Activated CD8-positive, alpha-beta memory T cell treated with anti-CD3 and anti-CD28 coated beads, Interleukin-2, amount 50 U/mL, for 4 hours (primary cell): ENCODE data around the gene TBC1D2.
"Not testable (repeated sequence)": the region's sequence is repeated elsewhere in the genome, so short reads cannot be mapped to it uniquely, and the experiment has no call there.

Experiments
- DNase-seq: peaks from one replicate; pipeline ENCODE4 v3.0.0-alpha.2; 2020

Gene TBC1D2, protein sequence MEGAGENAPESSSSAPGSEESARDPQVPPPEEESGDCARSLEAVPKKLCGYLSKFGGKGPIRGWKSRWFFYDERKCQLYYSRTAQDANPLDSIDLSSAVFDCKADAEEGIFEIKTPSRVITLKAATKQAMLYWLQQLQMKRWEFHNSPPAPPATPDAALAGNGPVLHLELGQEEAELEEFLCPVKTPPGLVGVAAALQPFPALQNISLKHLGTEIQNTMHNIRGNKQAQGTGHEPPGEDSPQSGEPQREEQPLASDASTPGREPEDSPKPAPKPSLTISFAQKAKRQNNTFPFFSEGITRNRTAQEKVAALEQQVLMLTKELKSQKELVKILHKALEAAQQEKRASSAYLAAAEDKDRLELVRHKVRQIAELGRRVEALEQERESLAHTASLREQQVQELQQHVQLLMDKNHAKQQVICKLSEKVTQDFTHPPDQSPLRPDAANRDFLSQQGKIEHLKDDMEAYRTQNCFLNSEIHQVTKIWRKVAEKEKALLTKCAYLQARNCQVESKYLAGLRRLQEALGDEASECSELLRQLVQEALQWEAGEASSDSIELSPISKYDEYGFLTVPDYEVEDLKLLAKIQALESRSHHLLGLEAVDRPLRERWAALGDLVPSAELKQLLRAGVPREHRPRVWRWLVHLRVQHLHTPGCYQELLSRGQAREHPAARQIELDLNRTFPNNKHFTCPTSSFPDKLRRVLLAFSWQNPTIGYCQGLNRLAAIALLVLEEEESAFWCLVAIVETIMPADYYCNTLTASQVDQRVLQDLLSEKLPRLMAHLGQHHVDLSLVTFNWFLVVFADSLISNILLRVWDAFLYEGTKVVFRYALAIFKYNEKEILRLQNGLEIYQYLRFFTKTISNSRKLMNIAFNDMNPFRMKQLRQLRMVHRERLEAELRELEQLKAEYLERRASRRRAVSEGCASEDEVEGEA

GRCh38 chr9:98255578-98256296 is at the start of gene TBC1D2:
TSS of gene TBC1D2 (minus strand) at chr9:98255649. CDS start at chr9:98255541, 108 bp downstream.
- peak; percentile 99 for DNase-seq

GRCh38 chr9:98304381-98304780 is 48.9 kb upstream of the TBC1D2 start:
- no peak for DNase-seq

- DNase-seq, result no peak
Measured at GRCh38 chr9:98303633-98304125, 48.2 kb upstream of the TBC1D2 start.

DNA sequence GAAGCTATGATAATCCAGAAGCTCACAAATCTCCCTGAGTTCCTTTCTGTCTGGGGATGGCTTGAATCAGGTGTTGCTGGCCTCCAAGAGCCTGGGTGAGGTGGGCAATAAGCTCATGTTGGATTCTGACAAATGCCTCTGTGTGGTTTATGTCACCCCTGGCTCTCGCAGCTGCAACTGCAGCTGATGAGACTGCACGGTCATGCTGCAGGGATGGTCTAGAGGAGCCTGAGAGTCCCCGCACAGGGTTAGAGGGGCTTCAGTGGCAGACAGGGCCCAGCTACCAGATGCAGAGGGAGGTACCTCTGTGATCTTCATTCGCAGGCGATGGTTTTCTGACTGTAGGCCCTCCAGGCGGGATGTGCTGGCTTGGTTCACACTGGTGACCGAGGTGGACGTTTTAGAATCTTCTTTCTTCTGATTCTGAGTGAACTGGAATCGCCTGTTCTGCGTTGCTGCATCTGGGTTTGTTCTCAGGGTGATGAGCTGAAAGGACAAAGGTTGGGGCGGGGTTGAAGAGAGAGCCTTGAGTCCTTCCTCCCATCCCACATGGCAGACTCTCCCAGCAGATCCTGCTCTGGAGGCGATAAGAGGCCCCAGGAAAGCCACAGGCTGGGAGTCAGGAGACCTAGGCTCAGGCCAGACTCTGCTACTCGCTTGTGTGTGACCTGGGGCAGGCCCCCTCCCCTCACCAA is 47.6 kb upstream of the TBC1D2 start:
- DNase-seq, result no peak

DNA sequence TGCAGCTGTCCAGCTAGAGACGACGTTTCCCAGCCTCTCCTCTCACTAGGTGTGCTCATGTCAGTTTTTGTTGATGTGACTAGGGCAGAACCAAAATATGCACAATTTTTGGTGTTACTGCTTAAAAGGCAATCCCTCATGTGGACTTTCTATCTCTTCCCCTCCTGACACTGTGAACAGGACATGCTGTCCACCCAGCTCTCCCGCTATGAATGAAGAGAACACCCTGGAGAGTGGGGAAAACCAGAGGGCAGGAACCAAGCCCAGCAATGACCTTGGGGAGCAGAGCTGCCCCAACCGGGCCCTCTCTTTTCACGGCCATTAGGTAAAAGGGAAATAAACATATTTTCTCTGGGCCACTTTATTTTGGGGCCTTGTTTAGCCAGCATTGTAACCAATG is 46.7 kb upstream of the TBC1D2 start:
- DNase-seq, result no peak

GRCh38 chr9:98300611-98301010 is 45.2 kb upstream of the TBC1D2 start:
- DNase-seq, result no peak

DNA sequence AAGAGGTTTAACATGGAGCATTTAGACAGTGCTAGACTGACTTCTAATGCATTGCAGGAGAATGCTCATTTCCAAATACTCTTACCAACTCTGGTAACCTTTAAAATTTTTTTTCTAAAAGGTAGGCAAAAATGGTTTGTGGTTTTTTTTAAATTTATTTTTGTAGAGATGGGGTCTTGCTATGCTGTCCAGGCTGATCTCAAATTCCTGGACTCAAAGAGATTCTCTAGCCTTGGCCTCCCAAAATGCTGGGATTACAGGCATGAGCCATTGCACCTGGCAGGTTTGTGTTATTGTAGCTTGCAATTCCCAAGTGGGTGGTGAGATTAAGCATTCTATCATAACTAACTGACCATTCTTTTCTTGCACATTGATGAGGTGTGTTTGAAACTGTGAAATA is 43.0 kb upstream of the TBC1D2 start:
- no peak for DNase-seq

- DNase-seq, result no peak
Measured at GRCh38 chr9:98295824-98296223, 40.4 kb upstream of the TBC1D2 start.

DNA sequence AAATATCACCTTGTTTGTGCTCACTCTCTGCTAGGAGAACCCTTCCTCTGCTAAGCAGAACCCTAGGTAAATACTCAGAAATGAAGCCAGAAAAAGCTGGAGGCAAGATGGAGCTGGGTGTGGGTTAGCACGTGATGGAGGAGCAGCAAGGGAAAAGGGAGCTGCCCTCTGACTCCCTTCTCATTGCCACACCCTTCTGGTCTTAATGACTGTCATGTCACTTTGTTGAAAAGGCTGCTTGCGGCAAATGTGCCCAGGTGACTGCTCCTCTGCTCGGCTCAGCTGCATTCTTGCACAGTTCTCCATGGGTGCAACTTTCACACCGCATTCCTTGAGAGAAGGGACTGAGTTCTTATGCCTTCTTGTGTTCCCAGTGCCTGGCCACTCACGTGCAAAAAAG is 36.4 kb upstream of the TBC1D2 start:
- DNase-seq, result no peak

- no peak for DNase-seq
Measured at GRCh38 chr9:98290411-98290810, 35.0 kb upstream of the TBC1D2 start.

- DNase-seq, result no peak
Measured at GRCh38 chr9:98289614-98290201, 34.3 kb upstream of the TBC1D2 start.

GRCh38 chr9:98288881-98289280 is 33.4 kb upstream of the TBC1D2 start:
- DNase-seq, result no peak

DNA sequence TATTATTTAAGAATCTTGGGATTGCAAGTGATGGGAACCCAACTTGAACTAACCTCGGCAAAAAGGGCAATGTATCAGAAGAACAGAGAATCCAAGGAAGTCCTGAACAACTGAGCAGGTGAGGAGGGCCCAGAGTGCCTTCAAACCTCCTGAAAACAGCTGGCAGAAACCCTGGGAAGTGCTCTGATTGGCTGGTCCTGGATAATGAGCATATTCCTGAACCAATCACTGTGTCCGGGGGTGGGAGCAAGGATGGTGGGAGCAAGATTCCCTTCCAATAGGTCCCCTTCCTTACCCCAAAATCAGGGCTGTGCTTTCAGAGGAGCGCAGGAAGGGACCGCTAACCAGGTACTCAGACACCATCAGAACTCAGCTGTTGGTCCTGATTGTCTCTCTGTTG is 31.9 kb upstream of the TBC1D2 start:
- DNase-seq, result no peak

GRCh38 chr9:98285446-98285845 is 30.0 kb upstream of the TBC1D2 start:
- DNase-seq, result no peak

DNA sequence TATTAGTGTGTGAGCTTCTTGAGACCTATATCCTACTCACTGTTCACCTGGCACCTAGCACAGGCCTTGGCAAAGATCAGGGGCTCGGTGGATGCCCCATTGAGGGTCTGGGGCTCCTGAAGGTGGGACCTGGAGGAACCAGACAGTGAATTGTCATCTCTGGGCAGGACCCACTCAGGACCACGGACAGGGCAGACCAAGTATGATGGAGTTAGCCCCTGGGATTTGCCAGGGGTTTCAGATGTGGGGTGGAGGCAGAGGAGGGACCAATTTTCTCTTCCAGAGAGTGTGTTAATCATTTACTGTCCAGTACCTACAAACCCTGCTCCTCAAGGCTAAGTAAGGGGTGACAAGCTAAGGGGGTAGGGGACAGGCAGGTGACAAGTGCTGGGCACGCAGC is 29.3 kb upstream of the TBC1D2 start:
- DNase-seq, result no peak

DNA sequence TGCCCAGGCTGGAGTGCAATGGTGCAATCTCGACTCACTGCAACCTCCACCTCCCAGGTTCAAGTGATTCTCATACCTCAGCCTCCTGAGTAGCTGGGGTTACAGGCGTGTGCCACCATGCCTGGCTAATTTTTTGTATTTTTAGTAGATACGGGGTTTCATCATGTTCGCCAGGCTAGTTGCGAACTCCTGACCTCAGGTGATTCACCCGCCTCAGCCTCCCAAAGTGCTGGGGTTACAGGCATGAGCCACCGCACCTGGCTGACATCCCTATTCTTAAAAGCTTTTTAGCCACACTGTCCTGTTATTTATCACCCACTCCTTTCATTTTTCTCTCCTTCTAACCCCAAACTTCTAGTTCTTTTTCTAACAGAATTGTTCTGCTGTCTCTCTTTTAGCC is 27.7 kb upstream of the TBC1D2 start:
- DNase-seq, result not testable (repeated sequence)

DNA sequence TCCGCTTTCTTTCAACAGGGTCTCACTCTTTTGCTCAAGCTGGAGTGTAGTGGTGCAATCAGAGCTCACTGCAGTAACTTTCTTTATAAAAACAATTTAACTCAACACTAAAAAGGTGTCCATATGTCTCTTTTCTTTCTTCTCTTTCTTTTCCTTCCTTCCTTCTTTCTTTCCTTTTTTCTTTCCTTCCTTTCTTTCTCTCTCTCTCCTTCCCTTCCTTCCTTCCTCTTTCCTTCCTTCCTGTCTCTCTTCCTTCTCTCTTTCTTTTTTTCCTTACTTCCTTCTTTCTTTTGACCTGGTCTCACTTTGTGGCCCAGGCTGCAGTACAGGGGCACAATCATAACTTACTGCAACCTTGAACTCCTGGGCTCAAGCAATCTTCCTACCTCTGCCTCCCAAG is 25.8 kb upstream of the TBC1D2 start:
- DNase-seq, result no peak

- no peak for DNase-seq
Measured at GRCh38 chr9:98280574-98280973, 25.1 kb upstream of the TBC1D2 start.

- no peak for DNase-seq
Measured at GRCh38 chr9:98280162-98280561, 24.7 kb upstream of the TBC1D2 start.

DNA sequence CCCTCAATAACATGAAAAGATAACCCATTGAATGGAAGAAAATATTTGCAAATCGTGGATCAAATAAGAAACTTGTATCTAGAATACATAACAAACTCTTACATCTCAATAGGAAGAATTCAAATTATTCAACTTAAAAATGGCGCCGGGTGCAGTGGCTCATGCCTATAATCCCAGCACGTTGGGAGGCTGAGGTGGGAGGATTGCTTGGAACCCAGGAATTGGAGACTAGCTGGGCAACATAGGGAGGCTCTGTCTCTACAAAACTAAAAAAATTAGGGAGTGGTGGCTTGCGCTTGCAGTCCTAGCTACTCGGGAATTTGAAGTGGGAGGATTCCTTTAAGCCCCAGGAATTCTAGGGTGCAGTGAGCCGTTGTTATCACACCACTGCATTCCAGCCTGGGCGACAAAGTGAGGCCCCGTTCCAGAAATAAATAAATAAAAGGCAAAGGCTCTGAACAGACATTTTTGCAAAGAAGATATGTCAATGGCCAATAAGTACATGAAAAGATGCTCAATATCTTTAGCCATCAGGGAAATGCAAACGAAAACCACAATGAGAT is 21.5 kb upstream of the TBC1D2 start:
- no peak for DNase-seq

- DNase-seq, result no peak
Measured at GRCh38 chr9:98275159-98275558, 19.7 kb upstream of the TBC1D2 start.

GRCh38 chr9:98272083-98272482 is 16.6 kb upstream of the TBC1D2 start:
- no peak for DNase-seq
